Measurements from ENCODE around the gene AMHR2. TPM values are rescaled to one million over a fixed set of nuclear protein-coding genes. Genes with fewer than 3 reads are reported as not detected.
A peak's percentile ranks its signal among the peaks of the same experiment; 100 is the strongest.

Gene AMHR2
- total and polyA plus RNA-seq, 11 donors, result 0.30 to 2.2 (median 0.57) TPM; not detected in 6

DNA sequence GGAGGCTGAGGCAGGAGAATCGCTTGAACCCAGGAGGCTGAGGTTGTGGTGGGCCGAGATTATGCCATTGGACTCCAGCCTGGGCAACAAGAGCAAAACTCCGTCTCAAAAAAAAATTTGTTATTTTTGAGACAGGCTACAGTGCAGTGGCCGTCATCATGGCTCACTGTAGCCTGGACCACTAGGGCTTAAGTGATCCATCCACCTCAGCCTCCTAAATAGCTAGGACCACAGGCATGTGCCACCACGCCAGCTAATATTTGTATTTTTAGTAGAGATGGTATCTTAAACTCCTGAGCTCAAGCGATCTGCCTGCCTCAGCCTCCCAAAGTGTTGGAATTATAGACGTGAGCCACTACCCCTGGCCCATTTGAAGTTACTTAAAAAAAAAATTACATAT, 27.3 kb downstream of the AMHR2 start:
- H3K27ac ChIP-seq, result no peak overlapping the region
- DNase-seq (no peak), ATAC-seq (no peak)
- 87 to 93% (median 89%) methylated on average over 7 of the region's 7 CpGs for WGBS, 4 donors
- H3K36me3 ChIP-seq, result peaks cover 0 to 52% (median 37%) of the 10 kb centered on the region in 9 donors
- H3K4me3 ChIP-seq, result no peak overlapping the region
- intact Hi-C loops (cut with DNase I), result loop anchor here in 3 of 10 donors (5.0 kb wide), 2 partner anchors 41 to 51 kb away; partner anchors contain the start of gene TARBP2 (in 1 of the 3)
- no peaks in the 10 kb centered on the region for H3K9me3 ChIP-seq
- H3K27me3 ChIP-seq, result no peaks in the 10 kb centered on the region
- peaks cover 5 to 32% (median 22%) of the 10 kb centered on the region in 12 donors for H3K4me1 ChIP-seq
- no peak for TF ChIP-seq POLR2A (IDR thresholded peaks at IDR 0.05)
- TF ChIP-seq, protein P1, sequence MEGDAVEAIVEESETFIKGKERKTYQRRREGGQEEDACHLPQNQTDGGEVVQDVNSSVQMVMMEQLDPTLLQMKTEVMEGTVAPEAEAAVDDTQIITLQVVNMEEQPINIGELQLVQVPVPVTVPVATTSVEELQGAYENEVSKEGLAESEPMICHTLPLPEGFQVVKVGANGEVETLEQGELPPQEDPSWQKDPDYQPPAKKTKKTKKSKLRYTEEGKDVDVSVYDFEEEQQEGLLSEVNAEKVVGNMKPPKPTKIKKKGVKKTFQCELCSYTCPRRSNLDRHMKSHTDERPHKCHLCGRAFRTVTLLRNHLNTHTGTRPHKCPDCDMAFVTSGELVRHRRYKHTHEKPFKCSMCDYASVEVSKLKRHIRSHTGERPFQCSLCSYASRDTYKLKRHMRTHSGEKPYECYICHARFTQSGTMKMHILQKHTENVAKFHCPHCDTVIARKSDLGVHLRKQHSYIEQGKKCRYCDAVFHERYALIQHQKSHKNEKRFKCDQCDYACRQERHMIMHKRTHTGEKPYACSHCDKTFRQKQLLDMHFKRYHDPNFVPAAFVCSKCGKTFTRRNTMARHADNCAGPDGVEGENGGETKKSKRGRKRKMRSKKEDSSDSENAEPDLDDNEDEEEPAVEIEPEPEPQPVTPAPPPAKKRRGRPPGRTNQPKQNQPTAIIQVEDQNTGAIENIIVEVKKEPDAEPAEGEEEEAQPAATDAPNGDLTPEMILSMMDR (IDR thresholded peaks at IDR 0.05), result no peak

GRCh38 chr12:53451661-53452158, 28.1 kb downstream of the AMHR2 start, which contains the start of gene PCBP2:
Gene PCBP2, plus strand, starts transcription at chr12:53452102. Its CDS starts 2,699 bp downstream, at chr12:53454801.
- peak; percentile 97 to 98 (median 98) for ATAC-seq

GRCh38 chr12:53452159-53453077, 28.8 kb downstream of the AMHR2 start:
- Histone ChIP-seq H3K9me3 (no peaks in the 10 kb centered on the region), H3K4me1 (peaks cover 5 to 37% (median 26%) of the 10 kb centered on the region in 12 donors), H3K36me3 (peaks cover 0 to 52% (median 38%) of the 10 kb centered on the region in 9 donors), H3K27me3 (no peaks in the 10 kb centered on the region), H3K27ac (peak overlapping the region; percentile 89 to 98 (median 96)), H3K4me3 (peak overlapping the region; percentile 59 to 83 (median 78))
- intact Hi-C loops (cut with DNase I), result loop anchor here in 6 of 10 donors (1.0 to 5.0 kb wide), 5 partner anchors 9 to 56 kb away; partner anchors contain the start of gene TARBP2 (in 4 of the 6)
- peak in 1 of 2 donors; percentile 22 for TF ChIP-seq POLR2A (IDR thresholded peaks at IDR 0.05)
- TF ChIP-seq, protein P1 (IDR thresholded peaks at IDR 0.05), result peak in 10 of 12 donors; percentile 9 to 68 (median 52)
- WGBS, 4 donors, result 1% methylated on average over 39 to 78 of the region's 82 CpGs
- ATAC-seq (peak; percentile 68 to 84 (median 82)), DNase-seq (peak; percentile 89 to 94 (median 93))

More at GRCh38 chr12:53451661-53452158, 28.1 kb downstream of the AMHR2 start, which contains the start of gene PCBP2:
- 0 to 1% (median 1%) methylated on average over 27 to 32 of the region's 32 CpGs for WGBS, 4 donors
- H3K27me3 ChIP-seq, result no peaks in the 10 kb centered on the region
- peak within 1 kb of the TSS; percentile 59 to 83 (median 78) for H3K4me3 ChIP-seq
- peak in 1 of 2 donors; percentile 72 for TF ChIP-seq POLR2A (IDR thresholded peaks at IDR 0.05)
- TF ChIP-seq, protein P1 (IDR thresholded peaks at IDR 0.05), result peak; percentile 76 to 95 (median 86)
- peak; percentile 99 for DNase-seq
- peaks cover 5 to 32% (median 26%) of the 10 kb centered on the region in 12 donors for H3K4me1 ChIP-seq
- peak within 1 kb of the TSS; percentile 89 to 98 (median 96) for H3K27ac ChIP-seq
- intact Hi-C loops (cut with DNase I), result loop anchor here in 6 of 10 donors (2.0 to 5.0 kb wide), 4 partner anchors 41 to 57 kb away; partner anchors contain the start of gene TARBP2 (in 4 of the 6)
- H3K9me3 ChIP-seq, result no peaks in the 10 kb centered on the region
- H3K36me3 ChIP-seq, result peaks cover 0 to 52% (median 37%) of the 10 kb centered on the region in 9 donors

All from heart left ventricle (tissue), 16 donors.